Measurements from ENCODE around the gene PTPN13. TPM values are rescaled to one million over a fixed set of nuclear protein-coding genes. Genes with fewer than 3 reads are reported as not detected.
"Not testable (repeated sequence)": the region's sequence is repeated elsewhere in the genome, so short reads cannot be mapped to it uniquely, and the experiment has no call there.

PTPN13 gene
- total RNA-seq, 1 experiment from 2014 or later: 20.1 TPM

GRCh38 chr4:86644892-86645291 is 50.8 kb downstream of the PTPN13 start:
- DNase-seq (ENCODE audit: low read depth): no peak

GRCh38 chr4:86652332-86652932 is 58.3 kb downstream of the PTPN13 start:
- no peak for DNase-seq (ENCODE audit: low read depth)

GRCh38 chr4:86653237-86653865 is 59.2 kb downstream of the PTPN13 start:
- no peak for DNase-seq (ENCODE audit: low read depth)

- not testable (repeated sequence) for DNase-seq (ENCODE audit: low read depth)
Observed at GRCh38 chr4:86656781-86657180, 62.7 kb downstream of the PTPN13 start.

- DNase-seq (ENCODE audit: low read depth): no peak
Observed at GRCh38 chr4:86657382-86657781, 63.3 kb downstream of the PTPN13 start.

GRCh38 chr4:86657910-86658309 is 63.8 kb downstream of the PTPN13 start:
- no peak for DNase-seq (ENCODE audit: low read depth)

- no peak for DNase-seq (ENCODE audit: low read depth)
Observed at GRCh38 chr4:86660401-86660800, 66.3 kb downstream of the PTPN13 start.

- no peak for DNase-seq (ENCODE audit: low read depth)
Observed at GRCh38 chr4:86661006-86661405, 66.9 kb downstream of the PTPN13 start.

GRCh38 chr4:86661418-86661817 is 67.3 kb downstream of the PTPN13 start:
- DNase-seq (ENCODE audit: low read depth): no peak

GRCh38 chr4:86664959-86665358 is 70.8 kb downstream of the PTPN13 start:
- DNase-seq (ENCODE audit: low read depth): peak; percentile 46

- DNase-seq (ENCODE audit: low read depth): no peak
Observed at GRCh38 chr4:86670298-86670697, 76.2 kb downstream of the PTPN13 start.

GRCh38 chr4:86670756-86671155 is 76.6 kb downstream of the PTPN13 start:
- peak; percentile 52 for DNase-seq (ENCODE audit: low read depth)

GRCh38 chr4:86675548-86675947 is 81.4 kb downstream of the PTPN13 start:
- DNase-seq (ENCODE audit: low read depth): no peak

- DNase-seq (ENCODE audit: low read depth): no peak
Observed at GRCh38 chr4:86678796-86679195, 84.7 kb downstream of the PTPN13 start.

- no peak for DNase-seq (ENCODE audit: low read depth)
Observed at GRCh38 chr4:86679441-86679840, 85.3 kb downstream of the PTPN13 start.

GRCh38 chr4:86683167-86683566 is 89.1 kb downstream of the PTPN13 start:
- DNase-seq (ENCODE audit: low read depth): no peak

GRCh38 chr4:86683983-86684382 is 89.9 kb downstream of the PTPN13 start:
- no peak for DNase-seq (ENCODE audit: low read depth)

- no peak for DNase-seq (ENCODE audit: low read depth)
Observed at GRCh38 chr4:86685401-86685800, 91.3 kb downstream of the PTPN13 start.

- DNase-seq (ENCODE audit: low read depth): no peak
Observed at GRCh38 chr4:86686741-86687140, 92.6 kb downstream of the PTPN13 start.

GRCh38 chr4:86688026-86688425 is 93.9 kb downstream of the PTPN13 start:
- no peak for DNase-seq (ENCODE audit: low read depth)

GRCh38 chr4:86704601-86705000 is 110.5 kb downstream of the PTPN13 start:
- DNase-seq (ENCODE audit: low read depth): no peak

GRCh38 chr4:86706923-86707597 is 112.9 kb downstream of the PTPN13 start:
- DNase-seq (ENCODE audit: low read depth): no peak

- DNase-seq (ENCODE audit: low read depth): no peak
Observed at GRCh38 chr4:86717651-86718050, 123.5 kb downstream of the PTPN13 start.
